HG02870 (cell line): Measurements from ENCODE around the gene MED16.

Source experiments
- ATAC-seq: cut with Tn5 transposase; IDR thresholded peaks from one replicate; pipeline ENCODE4 v1.9.1; 2021; ENCODE audit warnings: mild to moderate bottlenecking, moderate library complexity; ENCODE audit not compliant: unreplicated experiment

MED16 gene

GRCh38 chr19:892894-893689, at the start of gene MED16, which contains the start of gene RNU6-9:
TSS of gene MED16 (minus strand) at chr19:893187. CDS start at chr19:891131, 2,056 bp downstream.
TSS of gene RNU6-9 (plus strand) at chr19:893484.
- peak; percentile 70 for ATAC-seq

GRCh38 chr19:942133-942645, 49.2 kb upstream of the MED16 start:
- ATAC-seq = no peak

- ATAC-seq = no peak
Measured at GRCh38 chr19:941292-942132, 48.5 kb upstream of the MED16 start.

GRCh38 chr19:940591-941291, 47.8 kb upstream of the MED16 start:
- ATAC-seq = no peak

- no peak for ATAC-seq
Measured at GRCh38 chr19:939922-940321, 46.9 kb upstream of the MED16 start.

- no peak for ATAC-seq
Measured at GRCh38 chr19:939439-939838, 46.5 kb upstream of the MED16 start.

GRCh38 chr19:938233-938923, 45.4 kb upstream of the MED16 start:
- no peak for ATAC-seq

GRCh38 chr19:937259-937694, 44.3 kb upstream of the MED16 start:
- no peak for ATAC-seq

- ATAC-seq = no peak
Measured at GRCh38 chr19:936175-936546, 43.2 kb upstream of the MED16 start.

- no peak for ATAC-seq
Measured at GRCh38 chr19:934865-935479, 42.0 kb upstream of the MED16 start.

GRCh38 chr19:934197-934840, 41.3 kb upstream of the MED16 start:
- no peak for ATAC-seq

GRCh38 chr19:933553-933882, 40.5 kb upstream of the MED16 start:
- ATAC-seq = no peak

GRCh38 chr19:932648-933552, 39.9 kb upstream of the MED16 start:
- no peak for ATAC-seq

- no peak for ATAC-seq
Measured at GRCh38 chr19:931860-932647, 39.1 kb upstream of the MED16 start.

- no peak for ATAC-seq
Measured at GRCh38 chr19:929891-930258, 36.9 kb upstream of the MED16 start.

GRCh38 chr19:929203-929890, 36.4 kb upstream of the MED16 start:
- no peak for ATAC-seq

GRCh38 chr19:928471-929202, 35.6 kb upstream of the MED16 start:
- ATAC-seq = no peak
